ENCODE results near the gene NDRG4. TPM values are rescaled to one million over a fixed set of nuclear protein-coding genes. Genes with fewer than 3 reads are reported as not detected.

NDRG4 gene
- total RNA-seq, 1 donor from 2014 or later: 8.7 TPM

GRCh38 chr16:58481226-58481869 lies 18.6 kb upstream of the NDRG4 start:
- no peak overlapping the region for H3K4me3 Mint-ChIP-seq (ENCODE audit: unreplicated experiment)
- no peaks in the 10 kb centered on the region for H3K4me1 Mint-ChIP-seq (ENCODE audit: low read depth)
- H3K27ac Mint-ChIP-seq (ENCODE audit: unreplicated experiment): no peak overlapping the region
- TF ChIP-seq CTCF (IDR thresholded peaks at IDR 0.05): no peak
- H3K9me3 Mint-ChIP-seq (ENCODE audit: low read depth): no peaks in the 10 kb centered on the region
- peak; percentile 60 for DNase-seq (ENCODE audit: low spot score)
- no peaks in the 10 kb centered on the region for H3K36me3 Mint-ChIP-seq (ENCODE audit: low read depth)
- peaks cover 14% of the 10 kb centered on the region for H3K27me3 Mint-ChIP-seq (ENCODE audit: low read depth)

GRCh38 chr16:58481931-58482330 lies 18.0 kb upstream of the NDRG4 start:
- no peak for TF ChIP-seq CTCF (IDR thresholded peaks at IDR 0.05)
- Mint-ChIP-seq H3K27me3 (ENCODE audit: low read depth) (peaks cover 14% of the 10 kb centered on the region), H3K27ac (ENCODE audit: unreplicated experiment) (no peak overlapping the region), H3K4me3 (ENCODE audit: unreplicated experiment) (no peak overlapping the region), H3K36me3 (ENCODE audit: low read depth) (no peaks in the 10 kb centered on the region), H3K9me3 (ENCODE audit: low read depth) (no peaks in the 10 kb centered on the region), H3K4me1 (ENCODE audit: low read depth) (no peaks in the 10 kb centered on the region)
- DNase-seq (ENCODE audit: low spot score): peak; percentile 55

GRCh38 chr16:58485184-58485887 lies 14.6 kb upstream of the NDRG4 start:
- Mint-ChIP-seq H3K4me1 (ENCODE audit: low read depth) (no peaks in the 10 kb centered on the region), H3K36me3 (ENCODE audit: low read depth) (no peaks in the 10 kb centered on the region), H3K27me3 (ENCODE audit: low read depth) (peaks cover 3% of the 10 kb centered on the region), H3K9me3 (ENCODE audit: low read depth) (no peaks in the 10 kb centered on the region), H3K27ac (ENCODE audit: unreplicated experiment) (no peak overlapping the region), H3K4me3 (ENCODE audit: unreplicated experiment) (no peak overlapping the region)
- no peak for TF ChIP-seq CTCF (IDR thresholded peaks at IDR 0.05)
- DNase-seq (ENCODE audit: low spot score): peak; percentile 40

GRCh38 chr16:58487566-58488351 lies 12.2 kb upstream of the NDRG4 start:
- no peak overlapping the region for H3K4me3 Mint-ChIP-seq (ENCODE audit: unreplicated experiment)
- TF ChIP-seq CTCF (IDR thresholded peaks at IDR 0.05): peak; percentile 94
- no peak overlapping the region for H3K27ac Mint-ChIP-seq (ENCODE audit: unreplicated experiment)
- no peaks in the 10 kb centered on the region for H3K4me1 Mint-ChIP-seq (ENCODE audit: low read depth)
- DNase-seq (ENCODE audit: low spot score): peak; percentile 96
- H3K36me3 Mint-ChIP-seq (ENCODE audit: low read depth): no peaks in the 10 kb centered on the region
- no peaks in the 10 kb centered on the region for H3K27me3 Mint-ChIP-seq (ENCODE audit: low read depth)
- H3K9me3 Mint-ChIP-seq (ENCODE audit: low read depth): no peaks in the 10 kb centered on the region

GRCh38 chr16:58488531-58488930 lies 11.4 kb upstream of the NDRG4 start:
- Mint-ChIP-seq H3K36me3 (ENCODE audit: low read depth) (no peaks in the 10 kb centered on the region), H3K27me3 (ENCODE audit: low read depth) (peaks cover 2% of the 10 kb centered on the region), H3K4me3 (ENCODE audit: unreplicated experiment) (no peak overlapping the region), H3K4me1 (ENCODE audit: low read depth) (no peaks in the 10 kb centered on the region), H3K9me3 (ENCODE audit: low read depth) (no peaks in the 10 kb centered on the region), H3K27ac (ENCODE audit: unreplicated experiment) (no peak overlapping the region)
- peak; percentile 58 for DNase-seq (ENCODE audit: low spot score)
- no peak for TF ChIP-seq CTCF (IDR thresholded peaks at IDR 0.05)
